Type B pancreatic cell (in vitro differentiated cells): ENCODE results near the gene CFAP99. TPM values are rescaled to one million over a fixed set of nuclear protein-coding genes. Genes with fewer than 3 reads are reported as not detected.
"Not testable (repeated sequence)": the region's sequence is repeated elsewhere in the genome, so short reads cannot be mapped to it uniquely, and the experiment has no call there.

Experiments used
- DNase-seq: peaks from one replicate; pipeline ENCODE4 v3.0.0; 2021; ENCODE audit warnings: mixed read lengths; ENCODE audit not compliant: unreplicated experiment; ENCODE audit errors: extremely low spot score
- H3K27ac Mint-ChIP-seq: 2 replicates; pipeline ENCODE4 v1.8.0; 2021; ENCODE audit warnings: mild to moderate bottlenecking, mixed read lengths
- H3K27me3 Mint-ChIP-seq: 2 replicates; pipeline ENCODE4 v1.8.0; 2021; ENCODE audit warnings: mixed read lengths
- H3K36me3 Mint-ChIP-seq: 2 replicates; pipeline ENCODE4 v1.8.0; 2021; ENCODE audit warnings: mixed read lengths
- H3K4me1 Mint-ChIP-seq: one replicate; pipeline ENCODE4 v1.8.0; 2021; ENCODE audit warnings: mixed read lengths; ENCODE audit not compliant: unreplicated experiment
- H3K4me3 Mint-ChIP-seq: 2 replicates; pipeline ENCODE4 v1.8.0; 2021; ENCODE audit warnings: mild to moderate bottlenecking, mixed read lengths
- H3K9me3 Mint-ChIP-seq: 2 replicates; pipeline ENCODE4 v1.8.0; 2021; ENCODE audit warnings: mixed read lengths
- total RNA-seq: library from RNA; stranded (reverse); gene quantifications from 2 replicates; pipeline ENCODE4 v1.2.1, GENCODE V29; 2021; ENCODE audit warnings: low replicate concordance
- TF ChIP-seq, protein P1 (sequence below): fragments of 200-600 bp; sonication (generic); conservative IDR thresholded peaks from 2 replicates; pipeline ENCODE4 v1.5.0; 2021; ENCODE audit warnings: antibody characterized with exemption, mild to moderate bottlenecking

The CFAP99 gene
- total RNA-seq, 1 donor from 2014 or later = 1.1 TPM

DNA sequence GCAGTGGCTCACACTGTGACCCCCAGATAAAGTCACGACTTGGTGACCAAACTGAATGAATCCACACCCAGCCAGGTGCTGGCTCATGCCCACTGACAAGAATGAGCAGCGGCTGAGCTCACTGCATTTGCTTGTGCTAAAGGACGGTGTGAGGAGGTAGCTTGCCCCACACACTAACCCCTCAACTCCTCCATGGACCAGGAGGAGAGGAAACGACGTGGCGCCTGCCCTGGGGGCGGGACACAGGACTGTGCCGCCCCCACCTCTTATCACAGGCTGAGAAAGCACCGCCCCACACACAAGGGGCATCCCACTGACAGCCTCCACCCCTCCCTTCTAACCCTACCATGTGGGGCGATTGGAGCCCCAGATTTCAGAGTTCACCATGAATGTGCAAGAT lies 43.3 kb upstream of the CFAP99 start:
- no peak overlapping the region for H3K4me3 Mint-ChIP-seq
- peaks cover 6% of the 10 kb centered on the region for H3K27me3 Mint-ChIP-seq
- TF ChIP-seq, protein P1, sequence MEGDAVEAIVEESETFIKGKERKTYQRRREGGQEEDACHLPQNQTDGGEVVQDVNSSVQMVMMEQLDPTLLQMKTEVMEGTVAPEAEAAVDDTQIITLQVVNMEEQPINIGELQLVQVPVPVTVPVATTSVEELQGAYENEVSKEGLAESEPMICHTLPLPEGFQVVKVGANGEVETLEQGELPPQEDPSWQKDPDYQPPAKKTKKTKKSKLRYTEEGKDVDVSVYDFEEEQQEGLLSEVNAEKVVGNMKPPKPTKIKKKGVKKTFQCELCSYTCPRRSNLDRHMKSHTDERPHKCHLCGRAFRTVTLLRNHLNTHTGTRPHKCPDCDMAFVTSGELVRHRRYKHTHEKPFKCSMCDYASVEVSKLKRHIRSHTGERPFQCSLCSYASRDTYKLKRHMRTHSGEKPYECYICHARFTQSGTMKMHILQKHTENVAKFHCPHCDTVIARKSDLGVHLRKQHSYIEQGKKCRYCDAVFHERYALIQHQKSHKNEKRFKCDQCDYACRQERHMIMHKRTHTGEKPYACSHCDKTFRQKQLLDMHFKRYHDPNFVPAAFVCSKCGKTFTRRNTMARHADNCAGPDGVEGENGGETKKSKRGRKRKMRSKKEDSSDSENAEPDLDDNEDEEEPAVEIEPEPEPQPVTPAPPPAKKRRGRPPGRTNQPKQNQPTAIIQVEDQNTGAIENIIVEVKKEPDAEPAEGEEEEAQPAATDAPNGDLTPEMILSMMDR = no peak
- no peaks in the 10 kb centered on the region for H3K9me3 Mint-ChIP-seq
- H3K36me3 Mint-ChIP-seq = no peaks in the 10 kb centered on the region
- H3K4me1 Mint-ChIP-seq = no peaks in the 10 kb centered on the region
- no peak for DNase-seq
- H3K27ac Mint-ChIP-seq = no peak overlapping the region

DNA sequence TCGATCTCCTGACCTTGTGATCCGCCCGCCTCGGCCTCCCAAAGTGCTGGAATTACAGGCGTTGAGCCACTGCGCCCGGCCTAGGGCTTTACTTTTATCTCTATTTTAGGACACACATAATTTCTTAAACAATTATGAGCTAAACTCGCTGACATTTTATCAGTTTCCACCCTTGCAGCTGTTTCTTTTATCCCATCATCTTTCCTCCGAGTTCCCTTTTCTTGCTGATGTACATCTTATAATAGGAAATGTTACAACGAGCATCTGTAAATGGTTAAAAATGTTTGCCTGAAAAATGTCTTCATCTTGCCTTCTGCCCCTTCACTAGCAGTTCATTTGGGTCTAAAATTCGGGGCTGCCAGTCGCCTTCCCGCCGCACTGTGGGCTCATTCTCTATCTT lies 41.5 kb upstream of the CFAP99 start:
- Mint-ChIP-seq H3K27ac (no peak overlapping the region), H3K36me3 (no peaks in the 10 kb centered on the region), H3K4me3 (no peak overlapping the region), H3K27me3 (peaks cover 7% of the 10 kb centered on the region), H3K9me3 (no peaks in the 10 kb centered on the region), H3K4me1 (no peaks in the 10 kb centered on the region)
- TF ChIP-seq, protein P1 = no peak
- DNase-seq = no peak

DNA sequence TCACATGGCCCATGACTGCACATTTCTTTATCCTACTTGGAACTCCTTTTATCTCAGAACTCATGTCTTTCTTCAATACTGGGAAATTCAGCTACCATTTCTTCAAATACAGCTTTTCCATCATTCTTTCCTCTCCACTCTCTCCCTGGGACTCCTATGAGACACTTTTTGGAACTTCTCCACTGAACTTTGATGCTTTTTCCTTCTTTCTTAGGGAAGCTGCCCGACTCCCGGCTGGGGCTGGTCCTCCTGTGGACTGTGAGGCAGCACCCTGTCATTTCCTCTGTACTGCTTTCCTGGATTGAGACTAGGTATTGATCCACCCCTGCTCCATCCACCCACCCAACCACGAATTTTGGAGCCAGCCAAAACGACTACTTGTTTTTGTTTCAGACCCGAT lies 40.4 kb upstream of the CFAP99 start:
- Mint-ChIP-seq H3K27me3 (peaks cover 9% of the 10 kb centered on the region), H3K4me1 (no peaks in the 10 kb centered on the region), H3K36me3 (no peaks in the 10 kb centered on the region), H3K9me3 (no peaks in the 10 kb centered on the region), H3K4me3 (no peak overlapping the region), H3K27ac (no peak overlapping the region)
- TF ChIP-seq, protein P1 = no peak
- no peak for DNase-seq

DNA sequence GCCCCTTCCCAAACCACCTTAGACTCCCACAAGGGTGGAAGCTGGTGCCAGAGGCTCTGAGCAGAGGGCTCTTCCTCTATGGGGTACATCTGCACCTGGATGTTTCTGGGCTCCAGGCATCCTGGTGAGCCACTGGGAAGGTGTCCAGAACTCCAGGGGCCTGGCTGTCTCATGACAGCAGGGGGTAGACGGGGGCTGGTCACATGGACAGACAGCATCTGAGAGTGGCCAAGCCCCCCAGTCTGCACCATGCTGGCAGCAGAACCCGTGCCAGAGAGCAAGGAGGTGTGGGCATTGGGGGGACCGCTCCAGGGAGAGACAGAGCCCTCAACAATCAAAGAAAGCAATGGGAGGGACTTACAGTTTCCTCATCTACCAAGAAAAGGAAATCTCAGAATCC lies 39.9 kb upstream of the CFAP99 start:
- H3K9me3 Mint-ChIP-seq = no peaks in the 10 kb centered on the region
- H3K36me3 Mint-ChIP-seq = no peaks in the 10 kb centered on the region
- H3K4me3 Mint-ChIP-seq = no peak overlapping the region

DNA sequence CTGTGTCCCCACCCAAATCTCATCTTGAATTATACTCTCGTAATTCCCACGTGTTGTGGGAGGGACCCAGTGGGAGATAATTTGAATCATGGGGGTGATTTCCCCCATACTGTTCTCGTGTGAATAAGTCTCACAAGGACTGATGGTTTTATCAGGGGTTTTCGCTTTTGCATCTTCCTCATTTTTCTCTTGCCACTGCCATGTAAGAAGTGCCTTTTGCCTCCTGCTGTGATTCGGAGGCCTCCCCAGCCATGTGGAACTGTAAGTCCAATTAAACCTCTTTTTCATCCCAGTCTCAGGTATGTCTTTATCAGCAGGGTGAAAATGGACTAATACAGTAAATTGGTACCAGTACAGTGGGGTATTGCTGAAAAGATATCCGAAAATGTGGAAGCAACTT lies 38.2 kb upstream of the CFAP99 start:
- not testable (repeated sequence) for H3K9me3 Mint-ChIP-seq, DNase-seq, H3K4me1 Mint-ChIP-seq, H3K27ac Mint-ChIP-seq, H3K36me3 Mint-ChIP-seq, H3K4me3 Mint-ChIP-seq
- H3K27me3 Mint-ChIP-seq = peaks cover 11% of the 10 kb centered on the region

More for the DNA sequence above, 39.9 kb upstream of the CFAP99 start:
- TF ChIP-seq, protein P1 = no peak
- Mint-ChIP-seq H3K27ac (no peak overlapping the region), H3K27me3 (peaks cover 11% of the 10 kb centered on the region), H3K4me1 (no peaks in the 10 kb centered on the region)
- no peak for DNase-seq

DNA sequence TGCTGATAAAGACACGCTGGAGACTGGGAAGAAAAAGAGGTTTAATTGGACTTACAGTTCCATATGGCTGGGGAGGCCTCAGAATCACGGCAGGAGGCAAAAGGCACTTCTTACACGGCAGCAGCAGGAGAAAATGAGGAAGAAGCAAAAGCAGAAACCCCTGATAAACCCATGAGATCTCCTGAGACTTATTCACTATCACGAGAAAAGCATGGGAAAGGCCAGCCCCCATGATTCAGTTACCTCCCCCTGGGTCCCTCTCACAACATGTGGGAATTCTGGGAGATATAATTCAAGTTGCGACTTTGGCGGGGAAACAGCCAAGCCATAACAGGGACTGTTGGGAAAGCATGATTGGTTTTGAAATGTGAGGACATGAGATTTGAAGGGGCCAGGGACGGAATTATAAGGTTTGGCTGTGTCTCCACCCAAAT lies 36.0 kb upstream of the CFAP99 start:
- peaks cover 11% of the 10 kb centered on the region for H3K27me3 Mint-ChIP-seq
- DNase-seq, H3K36me3 Mint-ChIP-seq, H3K4me1 Mint-ChIP-seq, H3K9me3 Mint-ChIP-seq, H3K4me3 Mint-ChIP-seq, H3K27ac Mint-ChIP-seq: not testable (repeated sequence)

DNA sequence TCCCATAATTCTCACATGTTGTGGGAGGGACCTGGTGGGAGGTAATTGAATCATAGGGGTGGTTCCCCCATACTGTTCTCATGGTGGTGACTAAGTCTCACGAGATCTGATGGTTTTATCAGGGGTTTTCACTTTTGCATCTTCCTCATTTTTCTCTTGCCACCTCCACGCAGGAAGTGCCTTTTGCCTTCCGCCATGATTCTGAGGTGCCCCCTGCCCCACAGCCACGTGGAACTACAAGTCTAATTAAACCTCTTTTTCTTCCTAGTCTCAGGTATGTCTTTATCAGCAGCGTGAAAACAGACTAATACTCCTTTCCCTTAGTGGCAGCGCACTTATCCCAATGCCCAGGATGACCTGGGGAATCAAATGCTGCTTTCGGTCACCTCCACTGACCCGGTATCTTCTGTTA lies 35.5 kb upstream of the CFAP99 start:
- not testable (repeated sequence) for H3K4me3 Mint-ChIP-seq, H3K9me3 Mint-ChIP-seq, H3K36me3 Mint-ChIP-seq, DNase-seq, H3K4me1 Mint-ChIP-seq, H3K27ac Mint-ChIP-seq
- peaks cover 14% of the 10 kb centered on the region for H3K27me3 Mint-ChIP-seq
